Endothelial cell of umbilical vein (primary cell): ENCODE measurements around the gene ZNF780A.

ENCODE experiments used
- CTCF ChIP-seq, 2 donors: IDR thresholded peaks; 1 replicate in 1 of 2; 2 replicates in 1 of 2; pipeline ENCODE4 v1.5.1; 2011; ENCODE audit warnings: low read length in 2 of 2, mild to moderate bottlenecking in 2 of 2, moderate library complexity in 2 of 2, control low read depth in 1 of 2, inconsistent platforms in 1 of 2, low read depth in 1 of 2; ENCODE audit not compliant: insufficient read depth in 1 of 2; ENCODE audit errors: extremely low read depth in 1 of 2
- EZH2 ChIP-seq: IDR thresholded peaks from 2 replicates; pipeline ENCODE4 v1.6.1; 2012; ENCODE audit warnings: borderline replicate concordance, low read depth, mild to moderate bottlenecking, moderate library complexity, low read length, inconsistent platforms; ENCODE audit not compliant: severe bottlenecking
- POLR2A ChIP-seq: IDR thresholded peaks from 2 replicates; pipeline ENCODE4 v1.6.1; 2012; ENCODE audit warnings: low read depth, mild to moderate bottlenecking, control low read depth, low read length
- POLR2AphosphoS5 ChIP-seq: IDR thresholded peaks from 2 replicates; pipeline ENCODE4 v1.6.1; 2012; ENCODE audit warnings: low read depth, mild to moderate bottlenecking, control low read depth, low read length, moderate library complexity; ENCODE audit not compliant: insufficient read depth

- TF ChIP-seq CTCF (IDR thresholded peaks at IDR 0.05; ENCODE audit: extremely low read depth in 1 of 2, insufficient read depth in 1 of 2, low read depth in 1 of 2, low read length in 2 of 2): no peak
- TF ChIP-seq POLR2A: no peak
- no peak for TF ChIP-seq POLR2AphosphoS5
- TF ChIP-seq EZH2: no peak
These were observed 12.4 kb downstream of the ZNF780A start for GRCh38 chr19:40078377-40078776.
